Effector CD4-positive, alpha-beta T cell (primary cell): ENCODE results near the gene OR10AG1. TPM values are rescaled to one million over a fixed set of nuclear protein-coding genes. Genes with fewer than 3 reads are reported as not detected.

ENCODE experiments used
- DNase-seq: peaks from one replicate; pipeline ENCODE4 v3.0.0-alpha.2; 2020
- total RNA-seq: gene quantifications from one replicate; lab custom pipeline; 2026; lab: John Stamatoyannopoulos, UW

OR10AG1 gene, protein sequence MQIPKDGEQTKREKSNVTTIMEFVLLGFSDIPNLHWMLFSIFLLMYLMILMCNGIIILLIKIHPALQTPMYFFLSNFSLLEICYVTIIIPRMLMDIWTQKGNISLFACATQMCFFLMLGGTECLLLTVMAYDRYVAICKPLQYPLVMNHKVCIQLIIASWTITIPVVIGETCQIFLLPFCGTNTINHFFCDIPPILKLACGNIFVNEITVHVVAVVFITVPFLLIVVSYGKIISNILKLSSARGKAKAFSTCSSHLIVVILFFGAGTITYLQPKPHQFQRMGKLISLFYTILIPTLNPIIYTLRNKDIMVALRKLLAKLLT
- total RNA-seq, result not detected

DNA sequence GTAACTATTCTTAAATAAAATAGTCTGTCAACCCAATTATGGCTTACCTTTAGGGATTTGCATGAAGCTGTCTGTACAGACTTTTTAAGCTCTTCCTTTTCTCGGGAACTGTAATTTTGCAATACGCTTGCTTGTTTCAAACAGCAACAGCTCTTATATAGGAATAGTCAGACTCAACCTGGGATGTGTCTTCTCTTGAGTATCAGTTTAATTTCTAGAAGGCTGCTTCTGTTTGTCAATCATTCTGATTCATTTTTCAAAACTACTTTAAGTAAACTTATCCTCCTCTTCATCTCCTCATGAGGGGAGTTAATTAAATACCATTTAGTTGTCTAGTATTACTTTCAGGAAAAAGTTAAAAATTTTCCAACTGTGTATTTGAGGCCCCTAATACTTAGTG, at the start of gene OR10AG1:
Gene OR10AG1, minus strand, starts transcription at position 101 of the 400 bp plus-strand sequence. Its CDS starts 38 bp downstream, at position 63.
- no peak for DNase-seq

DNA sequence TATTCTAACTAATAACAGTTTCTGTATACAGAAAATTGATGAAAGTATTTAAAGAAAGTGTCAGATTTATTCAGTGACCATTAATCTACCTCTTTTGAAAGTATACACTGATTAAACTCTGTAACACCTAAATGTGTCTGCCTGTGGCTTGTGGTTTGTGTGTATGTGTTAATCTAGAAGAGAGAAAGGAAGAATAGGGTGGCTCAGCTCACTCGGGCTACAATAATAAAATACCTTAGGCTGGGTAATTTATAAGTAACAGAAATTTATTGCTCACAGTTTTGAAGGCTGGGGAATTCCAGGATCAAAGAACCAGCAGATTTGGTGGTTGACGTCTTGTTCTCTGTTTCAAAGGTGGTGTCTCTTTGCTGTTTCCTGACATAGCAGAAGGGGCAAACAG, 44.1 kb upstream of the OR10AG1 start:
- DNase-seq, result no peak

DNA sequence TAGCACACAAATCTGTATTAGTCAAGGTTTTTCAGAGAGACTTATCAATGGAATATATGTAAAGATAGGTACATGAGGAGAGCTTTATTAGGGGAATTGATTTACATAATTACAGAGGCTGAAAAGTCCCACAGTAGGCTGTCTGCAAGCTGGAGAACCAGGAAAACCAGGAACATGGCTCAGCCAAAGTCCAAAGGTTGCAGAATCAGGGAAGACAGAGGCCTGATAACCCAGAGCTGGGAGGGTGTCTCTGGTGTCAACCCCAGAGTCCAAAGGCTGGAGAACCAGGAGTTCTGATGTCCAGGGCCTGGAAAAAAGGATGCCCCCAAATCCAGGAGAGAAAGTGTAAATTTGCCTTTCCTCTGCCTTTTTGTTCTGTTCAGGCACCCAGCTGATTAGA, 41.0 kb upstream of the OR10AG1 start:
- DNase-seq, result no peak

DNA sequence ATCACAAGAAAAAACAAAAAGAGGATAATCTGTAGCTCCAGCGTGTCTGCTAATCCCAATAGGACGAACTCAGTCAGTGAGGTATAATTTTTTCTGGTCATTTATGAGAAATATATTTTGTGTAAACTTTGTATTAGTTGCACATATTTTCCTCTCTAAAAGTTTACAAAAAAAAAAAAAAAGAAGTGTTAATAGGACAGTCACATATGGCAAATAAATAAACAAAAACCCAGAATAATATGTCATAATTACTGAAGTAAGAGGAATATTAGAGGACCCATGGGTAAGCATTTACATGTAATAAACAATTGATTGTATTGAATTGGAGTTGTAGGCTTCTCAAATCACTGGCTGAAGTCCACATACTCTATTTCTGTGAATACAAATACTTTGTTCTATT, 24.8 kb upstream of the OR10AG1 start, which contains the start of gene OR5F1:
Gene OR5F1, minus strand, starts transcription at position 101 of the 400 bp plus-strand sequence. Its CDS starts 0 bp downstream, at position 101.
- no peak for DNase-seq

DNA sequence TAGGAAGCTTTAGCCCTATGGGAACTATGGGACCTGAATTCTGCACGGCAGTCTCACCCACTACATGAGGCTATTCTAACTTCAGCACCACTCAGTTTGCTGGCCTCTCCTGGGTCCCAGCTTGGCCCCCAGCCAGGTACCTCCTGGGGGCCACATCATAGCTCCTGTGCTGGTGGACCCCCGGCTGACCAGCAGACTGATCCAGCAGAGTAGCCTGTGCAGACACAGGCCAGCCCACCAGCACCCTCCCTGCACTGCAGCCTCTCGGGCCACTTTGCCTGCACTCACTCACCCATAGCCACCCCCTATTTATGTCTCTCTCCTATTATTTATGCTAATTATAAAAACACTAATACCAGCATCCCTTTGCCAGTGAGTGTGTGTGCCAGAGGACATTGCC, 1.2 kb upstream of the OR10AG1 start:
- no peak for DNase-seq

DNA sequence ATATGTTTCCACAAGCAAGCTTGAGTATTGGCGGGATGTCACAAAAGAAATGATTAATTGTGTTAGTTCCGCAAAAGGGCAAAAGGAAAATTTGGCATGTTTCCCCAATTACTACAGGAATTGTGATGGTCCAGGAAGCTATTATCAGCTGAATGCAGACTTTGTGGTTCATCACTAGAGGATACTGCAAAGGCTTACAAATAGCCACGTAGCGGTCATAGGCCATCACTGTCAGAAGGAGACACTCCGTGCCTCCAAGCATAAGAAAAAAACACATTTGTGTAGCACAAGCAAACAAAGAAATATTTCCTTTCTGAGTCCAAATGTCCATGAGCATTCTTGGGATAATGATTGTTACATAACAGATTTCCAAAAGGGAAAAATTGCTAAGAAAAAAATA, 1.8 kb downstream of the OR10AG1 start:
- no peak for DNase-seq

DNA sequence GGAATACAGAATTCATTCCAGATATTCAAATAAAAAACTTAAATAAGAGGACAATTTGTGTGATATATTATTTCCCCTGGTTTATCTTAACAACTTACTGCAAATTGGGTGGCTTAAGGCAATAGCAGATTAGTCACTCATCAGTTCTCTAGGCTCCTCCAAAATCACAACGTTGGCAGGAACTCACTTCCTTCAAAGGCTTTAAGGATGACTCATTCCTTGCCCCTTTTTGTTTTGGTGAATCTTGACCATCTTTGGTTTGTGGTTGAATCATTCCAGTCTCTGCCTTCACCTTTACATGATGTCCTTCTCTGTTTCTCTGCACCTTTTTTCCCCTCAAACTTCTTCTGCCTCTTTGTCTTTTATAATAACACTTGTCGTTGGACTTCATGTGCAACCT, 3.4 kb downstream of the OR10AG1 start:
- DNase-seq, result no peak

DNA sequence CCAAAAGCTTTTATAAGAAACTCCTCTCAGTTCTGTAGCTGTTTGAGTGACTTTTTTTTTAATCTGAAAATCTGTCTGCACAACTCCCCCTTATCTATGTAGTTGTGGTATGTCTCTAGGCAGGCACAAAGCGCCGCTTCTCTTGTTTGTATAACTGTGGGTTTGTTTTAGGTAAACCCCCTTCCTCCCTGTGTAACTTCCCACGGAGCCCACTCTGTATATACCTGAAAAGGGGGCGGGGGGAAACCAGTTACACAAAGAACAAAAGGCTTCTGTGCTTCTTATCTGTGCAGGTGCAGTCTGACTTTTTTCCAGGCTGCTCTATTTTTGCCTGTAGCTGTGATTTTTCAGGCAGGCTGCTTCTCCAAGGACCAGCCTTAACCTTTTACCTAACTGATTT, 13.2 kb downstream of the OR10AG1 start:
- no peak for DNase-seq

DNA sequence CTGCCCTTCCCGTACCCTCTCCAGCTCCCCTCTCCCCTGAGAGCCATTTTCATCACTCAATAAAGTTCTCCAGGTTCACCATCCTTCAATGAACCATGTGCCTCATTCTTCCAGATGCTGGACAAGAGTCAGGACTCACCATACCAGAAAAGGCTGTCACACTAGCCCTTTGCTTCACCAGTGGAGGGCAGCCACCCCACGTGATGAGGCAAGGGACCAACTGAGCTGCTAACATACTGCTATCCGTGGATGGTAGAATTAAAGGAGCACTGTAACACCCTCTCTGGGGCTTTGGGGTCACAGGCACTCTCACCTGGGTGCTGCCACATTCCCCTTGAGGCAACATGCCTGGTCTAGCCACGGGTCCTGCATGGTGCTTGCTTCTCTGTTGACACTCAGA, 20.4 kb downstream of the OR10AG1 start:
- DNase-seq, result no peak

DNA sequence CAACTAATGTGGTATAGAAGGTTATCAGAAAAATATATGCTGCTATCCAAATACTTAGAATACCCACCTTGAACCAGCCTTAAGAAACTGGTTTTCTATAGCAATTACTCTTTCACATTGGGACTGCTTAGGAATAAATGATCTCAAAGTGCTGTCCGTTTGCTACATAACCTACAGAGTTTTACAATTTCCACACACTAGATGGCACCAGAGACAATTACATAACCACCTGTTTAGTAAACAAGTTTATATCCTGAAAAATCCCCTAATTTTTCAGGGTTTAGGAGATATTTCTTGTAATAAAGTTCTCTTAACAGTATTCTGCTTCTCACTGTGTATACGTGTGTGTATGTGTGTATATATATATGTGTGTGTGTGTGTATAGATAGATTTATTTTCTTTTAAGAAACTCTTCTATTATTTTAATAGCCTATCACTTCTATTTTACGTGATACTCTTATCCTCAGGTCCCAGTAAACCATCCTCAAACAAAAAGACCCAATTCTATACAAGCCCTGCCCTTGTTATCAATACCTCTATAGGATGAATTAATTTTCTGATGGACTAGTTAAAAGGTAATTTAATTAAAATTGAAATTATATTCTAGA, 26.9 kb downstream of the OR10AG1 start:
- DNase-seq, result no peak

DNA sequence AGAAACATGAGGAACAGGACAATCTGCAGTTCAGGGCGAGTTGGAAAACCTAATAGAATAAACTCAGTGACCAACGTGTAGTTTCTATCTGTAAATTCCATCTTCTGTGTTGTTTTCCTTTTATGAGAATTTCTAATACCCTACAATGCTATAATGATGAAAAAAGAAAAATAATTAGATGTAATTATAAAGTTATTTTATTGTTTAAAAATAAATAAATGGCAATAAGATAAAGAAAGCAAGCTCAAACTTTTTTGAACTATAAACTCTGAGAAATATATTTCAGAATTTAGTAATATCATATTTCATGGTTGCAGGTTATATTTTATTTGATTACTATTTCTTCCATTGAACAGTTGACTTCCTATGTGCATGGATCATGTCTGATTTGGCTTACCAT, 33.4 kb downstream of the OR10AG1 start, which contains the start of gene OR5I1:
Gene OR5I1, minus strand, starts transcription at position 101 of the 400 bp plus-strand sequence. Its CDS starts 0 bp downstream, at position 101.
- DNase-seq, result no peak

DNA sequence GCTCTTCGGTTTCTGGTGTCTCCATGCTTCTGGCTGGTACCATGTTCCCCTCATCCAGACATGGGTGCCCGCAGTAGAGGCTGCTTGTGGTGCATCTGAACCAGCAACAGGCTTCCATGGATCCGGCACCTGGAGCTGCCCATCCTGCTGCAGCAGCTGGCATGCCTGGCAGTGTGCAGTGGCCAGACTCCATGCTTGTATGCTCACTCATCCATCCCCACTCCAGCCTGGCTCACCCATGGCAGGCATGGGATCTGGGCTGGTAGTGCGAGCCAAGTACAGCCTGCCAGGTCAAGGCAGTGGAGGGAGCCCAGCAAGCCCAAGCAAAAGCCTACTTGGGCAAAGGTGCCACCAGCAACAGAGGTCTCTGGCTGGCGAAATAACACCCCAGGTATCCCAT, 49.2 kb downstream of the OR10AG1 start:
- DNase-seq, result no peak
